Vagina (tissue), 2 donors: Measurements from ENCODE around the gene GRHPR.

Experiments used
- POLR2A ChIP-seq, 2 donors: fragments of 450-650 bp; IDR thresholded peaks; one replicate each; pipeline ENCODE4 v1.6.1; 2017; ENCODE audit warnings: antibody characterized with exemption in 2 of 2, mild to moderate bottlenecking in 2 of 2, moderate library complexity in 2 of 2
- POLR2AphosphoS5 ChIP-seq, 2 donors: sonication (generic); formaldehyde crosslinking; IDR thresholded peaks; one replicate each; pipeline ENCODE4 v1.9.0; 2017; ENCODE audit warnings: antibody characterized with exemption in 2 of 2, mild to moderate bottlenecking in 2 of 2, low read depth in 1 of 2; ENCODE audit not compliant: insufficient read depth in 1 of 2

DNA sequence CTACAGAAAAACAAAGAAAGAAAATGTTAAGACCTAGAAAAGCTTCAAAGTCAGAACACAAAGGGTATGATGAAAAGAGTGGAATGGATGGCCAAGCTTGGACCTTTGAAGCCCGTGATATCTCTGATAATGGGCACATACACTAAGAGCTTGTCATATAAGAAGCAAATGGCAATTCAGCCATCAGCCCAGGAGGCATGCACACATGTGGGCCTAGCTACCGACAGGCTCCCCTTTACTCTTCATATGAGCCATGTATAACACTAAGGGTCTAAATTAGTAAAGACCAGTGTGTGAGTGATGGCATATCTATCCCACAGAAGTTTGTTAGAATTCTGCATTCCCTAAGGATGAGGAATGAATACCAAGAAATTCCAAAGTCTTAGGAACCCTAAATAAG lies 20.1 kb downstream of the GRHPR start:
- TF ChIP-seq POLR2AphosphoS5 (IDR thresholded peaks at IDR 0.05; ENCODE audit: insufficient read depth in 1 of 2, low read depth in 1 of 2), result no peak
- TF ChIP-seq POLR2A (IDR thresholded peaks at IDR 0.05), result no peak
